Measurements from ENCODE around the gene MYH11. TPM values are rescaled to one million over a fixed set of nuclear protein-coding genes. Genes with fewer than 3 reads are reported as not detected.
"Not testable (repeated sequence)": the region's sequence is repeated elsewhere in the genome, so short reads cannot be mapped to it uniquely, and the experiment has no call there.

Gene MYH11
- polyA plus RNA-seq, 3 donors, result 0.06 TPM; not detected in 2

DNA sequence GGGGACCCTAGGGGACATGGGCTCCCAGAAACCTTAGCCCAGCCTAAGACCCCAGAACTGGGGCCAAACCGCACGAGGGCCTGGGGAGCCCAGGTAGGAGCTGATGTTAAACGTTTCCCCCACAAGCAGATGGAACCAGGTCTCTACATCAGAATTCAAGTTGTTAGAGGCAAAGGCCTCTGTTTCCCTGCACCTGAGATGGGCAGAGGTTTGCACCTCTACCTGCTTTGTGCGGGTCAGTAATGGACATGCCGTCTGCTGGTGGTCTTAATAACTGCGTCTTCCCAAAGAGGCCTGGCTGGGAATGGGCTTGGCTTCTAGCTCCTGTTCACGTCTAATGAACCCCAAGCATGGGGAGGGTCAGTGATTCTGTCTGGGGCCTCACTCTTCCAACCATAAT is 127.7 kb downstream of the MYH11 start:
- no peaks in the 10 kb centered on the region for H3K9me3 ChIP-seq (replicated peaks in 1 of 2; ENCODE audit: control insufficient read depth in 1 of 2, insufficient read depth in 1 of 2, low read length in 2 of 2)
- H3K4me2 ChIP-seq (replicated peaks; ENCODE audit: extremely low read depth, low read length, poor library complexity, severe bottlenecking), result no peak overlapping the region
- peaks cover 25 to 29% of the 10 kb centered on the region in 2 donors for H3K36me3 Mint-ChIP-seq
- H3K9ac ChIP-seq (ENCODE audit: insufficient read depth, low read length, poor library complexity, severe bottlenecking), result no peak overlapping the region
- peaks cover 0 to 4% (median 0%) of the 10 kb centered on the region in 7 donors for H3K9me3 Mint-ChIP-seq
- H3K27me3 Mint-ChIP-seq (ENCODE audit: low read depth in 3 of 3), result peaks cover 0 to 5% (median 3%) of the 10 kb centered on the region in 3 donors
- H3K27me3 ChIP-seq (ENCODE audit: control insufficient read depth in 2 of 2, insufficient read depth in 2 of 2, low read length in 2 of 2), result no peaks in the 10 kb centered on the region
- H4K20me1 ChIP-seq (ENCODE audit: insufficient read depth, low read length), result no peaks in the 10 kb centered on the region
- 100% methylated on average over 6 of the region's 7 CpGs for WGBS (ENCODE audit: insufficient coverage)
- H3K4me1 ChIP-seq (ENCODE audit: control insufficient read depth in 1 of 2, insufficient read depth in 2 of 2, low read length in 2 of 2), result no peaks in the 10 kb centered on the region
- no peak for TF ChIP-seq CTCF (IDR thresholded peaks at IDR 0.05)
- no peak overlapping the region for H3K27ac Mint-ChIP-seq
- H3K36me3 ChIP-seq (replicated peaks in 1 of 2; ENCODE audit: control insufficient read depth in 1 of 2, insufficient read depth in 2 of 2, low read length in 2 of 2), result peaks cover 31 to 46% of the 10 kb centered on the region in 2 donors
- no peak overlapping the region for H2AFZ ChIP-seq (ENCODE audit: insufficient read depth, low read depth, low read length, poor library complexity, severe bottlenecking)
- no peak for DNase-seq
- intact Hi-C loops (cut with micrococcal nuclease), result no loop called here
- H3K4me1 Mint-ChIP-seq, result no peaks in the 10 kb centered on the region
- H3K79me2 ChIP-seq (ENCODE audit: insufficient read depth, low read length), result no peaks in the 10 kb centered on the region
- no peak overlapping the region for H3K4me3 Mint-ChIP-seq
- no peak overlapping the region for H3K27ac ChIP-seq (ENCODE audit: low read depth in 1 of 2, low read length in 2 of 2)
- no peak overlapping the region for H3K4me3 ChIP-seq (replicated peaks in 1 of 3; ENCODE audit: low read depth in 2 of 3, low read length in 3 of 3)

DNA sequence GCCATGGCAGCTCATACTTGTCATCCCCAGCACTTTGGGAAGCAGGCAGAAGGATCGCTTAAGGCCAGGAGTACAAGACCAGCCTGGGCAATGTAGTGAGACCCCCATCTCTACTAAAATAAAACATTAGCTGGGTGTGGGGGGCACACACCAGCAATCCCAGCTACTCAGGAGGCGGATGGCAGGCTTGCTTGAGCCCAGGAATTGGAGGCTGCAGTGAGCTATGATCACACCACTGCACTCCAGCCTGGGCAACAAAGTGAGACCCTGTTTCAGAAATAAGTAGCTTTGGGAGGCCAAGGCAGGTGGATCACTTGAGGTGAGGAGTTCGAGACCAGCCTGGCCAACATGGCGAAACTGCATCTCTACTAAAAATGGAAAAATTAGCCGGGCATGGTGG is 129.1 kb downstream of the MYH11 start:
- H3K27ac Mint-ChIP-seq; H3K4me3 ChIP-seq (replicated peaks in 1 of 3; ENCODE audit: low read depth in 2 of 3, low read length in 3 of 3); H3K4me1 ChIP-seq (ENCODE audit: control insufficient read depth in 1 of 2, insufficient read depth in 2 of 2, low read length in 2 of 2); H3K27ac ChIP-seq (ENCODE audit: low read depth in 1 of 2, low read length in 2 of 2); DNase-seq; H2AFZ ChIP-seq (ENCODE audit: insufficient read depth, low read depth, low read length, poor library complexity, severe bottlenecking); H3K27me3 Mint-ChIP-seq (ENCODE audit: low read depth in 3 of 3); H3K4me1 Mint-ChIP-seq; H3K4me3 Mint-ChIP-seq; intact Hi-C loops (cut with micrococcal nuclease); H3K9me3 ChIP-seq (replicated peaks in 1 of 2; ENCODE audit: control insufficient read depth in 1 of 2, insufficient read depth in 1 of 2, low read length in 2 of 2); H3K9me3 Mint-ChIP-seq; H3K4me2 ChIP-seq (replicated peaks; ENCODE audit: extremely low read depth, low read length, poor library complexity, severe bottlenecking); H3K9ac ChIP-seq (ENCODE audit: insufficient read depth, low read length, poor library complexity, severe bottlenecking); H3K79me2 ChIP-seq (ENCODE audit: insufficient read depth, low read length); H4K20me1 ChIP-seq (ENCODE audit: insufficient read depth, low read length); H3K27me3 ChIP-seq (ENCODE audit: control insufficient read depth in 2 of 2, insufficient read depth in 2 of 2, low read length in 2 of 2): not testable (repeated sequence)
- H3K36me3 Mint-ChIP-seq, result peaks cover 31 to 38% of the 10 kb centered on the region in 2 donors
- H3K36me3 ChIP-seq (replicated peaks in 1 of 2; ENCODE audit: control insufficient read depth in 1 of 2, insufficient read depth in 2 of 2, low read length in 2 of 2), result peaks cover 37 to 50% of the 10 kb centered on the region in 2 donors
- 100% methylated on average over 2 of the region's 5 CpGs for WGBS (ENCODE audit: insufficient coverage)
